Ovary (tissue), 9 donors: ENCODE measurements around the gene HSPA1B. TPM values are rescaled to one million over a fixed set of nuclear protein-coding genes. Genes with fewer than 3 reads are reported as not detected.
A peak's percentile ranks its signal among the peaks of the same experiment; 100 is the strongest.
"Not testable (repeated sequence)": the region's sequence is repeated elsewhere in the genome, so short reads cannot be mapped to it uniquely, and the experiment has no call there.

Source experiments
- DNase-seq, 5 donors: peaks; one replicate each; pipeline ENCODE4 v3.0.0-alpha.2; 2019 to 2020
- H3K27ac ChIP-seq, 2 donors: fragments of 200-600 bp; one replicate each; pipeline versions ENCODE4 v1.5.1 to v1.8.0; 2019 to 2022
- H3K27me3 ChIP-seq: fragments of 200-600 bp; one replicate; pipeline ENCODE4 v1.8.0; 2022
- H3K36me3 ChIP-seq: fragments of 200-600 bp; sonication (generic); one replicate; pipeline ENCODE4 v1.5.1; 2019
- H3K4me1 ChIP-seq: one replicate; pipeline ENCODE4 v1.8.1; 2013; ENCODE audit warnings: mild to moderate bottlenecking, moderate library complexity; ENCODE audit not compliant: insufficient read depth
- H3K4me3 ChIP-seq: fragments of 200-600 bp; sonication (generic); one replicate; pipeline ENCODE4 v1.5.1; 2017
- H3K9me3 ChIP-seq, 2 donors: fragments of 200-600 bp in 1 of 2; sonication (generic) in 1 of 2; one replicate each; pipeline versions ENCODE4 v1.5.1 to v1.8.1; 2013 to 2019; ENCODE audit warnings: mild to moderate bottlenecking in 1 of 2, moderate library complexity in 1 of 2
- EP300 ChIP-seq: sonication (generic); formaldehyde crosslinking; IDR thresholded peaks from one replicate; pipeline ENCODE4 v1.6.1; 2017; ENCODE audit warnings: antibody characterized with exemption
- POLR2A ChIP-seq: fragments of 450-650 bp; IDR thresholded peaks from one replicate; pipeline ENCODE4 v1.6.1; 2017; ENCODE audit warnings: antibody characterized with exemption, mild to moderate bottlenecking, moderate library complexity
- WGBS, 3 donors: extraction: QIAGEN DNeasy Blood & Tissue Kit in 1 of 3; methylation state at CpG; one replicate each; pipeline versions ENCODE4 v1.1.5 to v1.1.7; 2013 to 2017; 5-methylcytosine and 5-hydroxymethylcytosine counted together
- intact Hi-C, 4 donors: fragments of 100-400 bp; cut with DNase I; formaldehyde crosslinking; loops; one replicate each; pipeline versions ENCODE4 v1.11.0 to v1.15.1; 2022 to 2023
- polyA plus RNA-seq, 2 donors: library from polyadenylated mRNA; stranded (reverse); fragments of 200-250 nt in 1 of 2; fragments of 350-450 nt in 1 of 2; fragmentation: Illumina TruSeq in 1 of 2; extraction: RNeasy Lipid Tissue Mini Kit (QIAGEN cat#74804) in 1 of 2; gene quantifications; one replicate each; pipeline ENCODE4 v1.2.3, GENCODE V29; 2013 to 2014
- total RNA-seq, 7 donors: library from RNA; depleted of rRNA in 2 of 7; stranded (reverse); fragments of >200 nt in 2 of 7; fragmentation: NEBNext Ultra II Directional in 3 of 7; extraction: Animal tissue kit (Norgen Biotek cat#: 25700) in 3 of 7; gene quantifications; one replicate each; pipeline versions ENCODE4 v1.1.0 to v1.2.4, GENCODE V29; 2016 to 2023
- TF ChIP-seq, protein P1 (sequence below), 3 donors: fragments of 450-650 bp in 2 of 3; fragments of 200-600 bp in 1 of 3; IDR thresholded peaks; one replicate each; pipeline versions ENCODE4 v1.5.1 to v1.8.0; 2016 to 2022; ENCODE audit warnings: antibody characterized with exemption in 3 of 3, mild to moderate bottlenecking in 1 of 3
- donor health status: DM: no; HTN: no; CAD: no; lungs with moderate emphysema.
- donor health status: DM: no; HTN: no; CAD: no.
- donor health status: Bipolar disorder and iron deficiency.
- donor health status: DM: yes; HTN: yes; CAD: no.
- donor health status: DM: no; HTN: no; CAD: no.
- donor health status: DM: yes; HTN: yes; CAD: no.

The HSPA1B gene
- total and polyA plus RNA-seq, 9 donors = 41.9 to 506 (median 175) TPM

- Histone ChIP-seq H3K27ac (peak overlapping the region; percentile 90 to 98), H3K27me3 (no peaks in the 10 kb centered on the region), H3K36me3 (no peaks in the 10 kb centered on the region), H3K9me3 (no peaks in the 10 kb centered on the region), H3K4me1 (peaks cover 3% of the 10 kb centered on the region), H3K4me3 (peak overlapping the region; percentile 46)
- peak; percentile 73 to 82 (median 79) for DNase-seq
- TF ChIP-seq EP300 = no peak
- TF ChIP-seq, protein P1, sequence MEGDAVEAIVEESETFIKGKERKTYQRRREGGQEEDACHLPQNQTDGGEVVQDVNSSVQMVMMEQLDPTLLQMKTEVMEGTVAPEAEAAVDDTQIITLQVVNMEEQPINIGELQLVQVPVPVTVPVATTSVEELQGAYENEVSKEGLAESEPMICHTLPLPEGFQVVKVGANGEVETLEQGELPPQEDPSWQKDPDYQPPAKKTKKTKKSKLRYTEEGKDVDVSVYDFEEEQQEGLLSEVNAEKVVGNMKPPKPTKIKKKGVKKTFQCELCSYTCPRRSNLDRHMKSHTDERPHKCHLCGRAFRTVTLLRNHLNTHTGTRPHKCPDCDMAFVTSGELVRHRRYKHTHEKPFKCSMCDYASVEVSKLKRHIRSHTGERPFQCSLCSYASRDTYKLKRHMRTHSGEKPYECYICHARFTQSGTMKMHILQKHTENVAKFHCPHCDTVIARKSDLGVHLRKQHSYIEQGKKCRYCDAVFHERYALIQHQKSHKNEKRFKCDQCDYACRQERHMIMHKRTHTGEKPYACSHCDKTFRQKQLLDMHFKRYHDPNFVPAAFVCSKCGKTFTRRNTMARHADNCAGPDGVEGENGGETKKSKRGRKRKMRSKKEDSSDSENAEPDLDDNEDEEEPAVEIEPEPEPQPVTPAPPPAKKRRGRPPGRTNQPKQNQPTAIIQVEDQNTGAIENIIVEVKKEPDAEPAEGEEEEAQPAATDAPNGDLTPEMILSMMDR (IDR thresholded peaks at IDR 0.05) = peak in 1 of 3 donors; percentile 18
- peak; percentile 55 for TF ChIP-seq POLR2A
- 2 to 3% (median 3%) methylated on average over 39 of the region's 39 CpGs for WGBS, 3 donors
- intact Hi-C loops = no loop called here
Observed at GRCh38 chr6:31821301-31822035, 6.1 kb upstream of the HSPA1B start.

- H3K27me3 ChIP-seq = no peaks in the 10 kb centered on the region
- H3K9me3 ChIP-seq = no peaks in the 10 kb centered on the region
- peaks cover 3% of the 10 kb centered on the region for H3K4me1 ChIP-seq
- TF ChIP-seq EP300 (peak; percentile 18), POLR2A (peak; percentile 85)
- TF ChIP-seq, protein P1 (IDR thresholded peaks at IDR 0.05) = no peak
- WGBS, 3 donors = 1 to 2% (median 2%) methylated on average over 24 to 25 of the region's 25 CpGs
- peak; percentile 84 to 92 (median 87) for DNase-seq
- no peaks in the 10 kb centered on the region for H3K36me3 ChIP-seq
- H3K4me3 ChIP-seq = peak overlapping the region; percentile 46
- H3K27ac ChIP-seq = peak overlapping the region; percentile 90 to 98
- intact Hi-C loops = no loop called here
Observed at GRCh38 chr6:31822036-31822821, 5.3 kb upstream of the HSPA1B start.

DNA sequence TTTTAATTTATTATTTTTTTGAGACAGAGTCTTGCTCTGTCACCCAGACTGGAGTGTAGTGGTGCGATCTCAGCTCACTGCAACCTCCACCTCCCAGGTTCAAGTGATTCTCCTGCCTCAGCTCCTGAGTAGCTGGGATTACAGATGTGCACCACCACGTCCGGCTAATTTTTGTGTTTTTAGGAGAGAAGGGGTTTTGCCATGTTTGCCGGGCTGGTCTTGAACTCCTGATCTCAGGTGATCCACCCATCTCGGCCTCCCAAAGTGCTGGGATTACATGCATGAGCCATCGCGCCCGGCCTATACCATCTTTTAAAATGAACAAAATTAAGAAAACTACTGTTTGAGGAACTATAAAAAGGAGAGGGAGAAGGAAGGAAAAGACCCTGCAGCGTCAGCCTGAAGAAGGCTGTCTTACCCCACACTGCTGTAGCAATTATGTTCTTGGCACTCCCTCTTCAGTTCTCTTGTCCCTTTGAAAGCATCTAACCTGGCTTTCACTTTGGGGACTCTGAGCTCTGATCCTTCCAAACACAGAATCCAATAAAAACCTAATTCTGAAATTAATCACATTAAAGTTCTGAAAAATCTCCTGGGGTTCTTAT lies 3.8 kb upstream of the HSPA1B start:
- peak in 1 of 5 donors; percentile 14 for DNase-seq
- H3K9me3 ChIP-seq, intact Hi-C loops, H3K36me3 ChIP-seq, H3K4me3 ChIP-seq, H3K27me3 ChIP-seq, H3K4me1 ChIP-seq: not testable (repeated sequence)
- peak overlapping the region; percentile 18 to 98 for H3K27ac ChIP-seq
- WGBS, 3 donors = 91 to 93% (median 93%) methylated on average over 9 of the region's 9 CpGs

- intact Hi-C loops = loop anchor here in 1 of 4 donors (5.0 kb wide), 1 partner anchor 98 kb away; the partner anchor contains the start of gene DDAH2
- no peaks in the 10 kb centered on the region for H3K27me3 ChIP-seq
- no peaks in the 10 kb centered on the region for H3K9me3 ChIP-seq
- H3K27ac ChIP-seq = peak overlapping the region; percentile 91 to 96
- TF ChIP-seq EP300 = no peak
- TF ChIP-seq, protein P1 (IDR thresholded peaks at IDR 0.05) = no peak
- no peak for TF ChIP-seq POLR2A
- H3K4me3 ChIP-seq = no peak overlapping the region
- no peaks in the 10 kb centered on the region for H3K36me3 ChIP-seq
- no peak for DNase-seq
- 49 to 60% (median 52%) methylated on average over 4 of the region's 4 CpGs for WGBS, 3 donors
- peaks cover 3% of the 10 kb centered on the region for H3K4me1 ChIP-seq
Observed at GRCh38 chr6:31825553-31825952, 2.0 kb upstream of the HSPA1B start.
